Spleen (tissue), 11 donors: Measurements from ENCODE around the gene CADM2. TPM values are rescaled to one million over a fixed set of nuclear protein-coding genes. Genes with fewer than 3 reads are reported as not detected.

Experiments used
- DNase-seq: peaks from one replicate; pipeline ENCODE4 v3.0.0-alpha.2; 2020
- H3K27ac ChIP-seq, 8 donors: fragments of 200-600 bp; sonication (generic) in 7 of 8; 1 replicate in 4 of 8; 2 replicates in 4 of 8; pipeline versions ENCODE4 v1.5.0 to v1.8.0; 2016 to 2021; ENCODE audit warnings: inconsistent platforms in 4 of 8, mild to moderate bottlenecking in 4 of 8, moderate library complexity in 1 of 8
- H3K27me3 ChIP-seq, 7 donors: fragments of 200-600 bp; sonication (generic) in 6 of 7; replicated peaks in 1 of 7; 1 replicate in 4 of 7; 2 replicates in 3 of 7; pipeline versions ENCODE4 v1.5.0 to v1.8.0; 2016 to 2021; ENCODE audit warnings: inconsistent platforms in 3 of 7, mild to moderate bottlenecking in 1 of 7
- H3K36me3 ChIP-seq, 6 donors: fragments of 200-600 bp; sonication (generic) in 5 of 6; 1 replicate in 4 of 6; 2 replicates in 2 of 6; pipeline versions ENCODE4 v1.5.0 to v1.8.0; 2016 to 2021; ENCODE audit warnings: inconsistent platforms in 2 of 6
- H3K4me1 ChIP-seq, 6 donors: fragments of 200-600 bp; sonication (generic) in 5 of 6; 1 replicate in 3 of 6; 2 replicates in 3 of 6; pipeline versions ENCODE4 v1.5.0 to v1.8.0; 2016 to 2021; ENCODE audit warnings: inconsistent platforms in 3 of 6
- H3K4me3 ChIP-seq, 8 donors: fragments of 200-600 bp; sonication (generic) in 7 of 8; 1 replicate in 4 of 8; 2 replicates in 4 of 8; pipeline versions ENCODE4 v1.5.0 to v1.8.0; 2016 to 2021; ENCODE audit warnings: inconsistent platforms in 4 of 8, mild to moderate bottlenecking in 4 of 8, moderate library complexity in 2 of 8
- H3K9me3 ChIP-seq, 8 donors: fragments of 200-600 bp; sonication (generic) in 7 of 8; 1 replicate in 4 of 8; 2 replicates in 4 of 8; pipeline versions ENCODE4 v1.5.0 to v1.8.0; 2016 to 2021; ENCODE audit warnings: inconsistent platforms in 4 of 8
- POLR2A ChIP-seq, 3 donors: fragments of 450-650 bp; IDR thresholded peaks; one replicate each; pipeline ENCODE4 v1.5.1; 2017; ENCODE audit warnings: antibody characterized with exemption in 3 of 3, mild to moderate bottlenecking in 1 of 3
- POLR2AphosphoS5 ChIP-seq, 3 donors: sonication (generic); formaldehyde crosslinking; IDR thresholded peaks; one replicate each; pipeline ENCODE4 v1.5.1; 2017; ENCODE audit warnings: antibody characterized with exemption in 3 of 3
- WGBS, 5 donors: extraction: QIAGEN DNeasy Blood & Tissue Kit in 3 of 5; methylation state at CpG; one replicate each; pipeline versions ENCODE4 v1.1.5 to v1.1.7; 2013 to 2018; 5-methylcytosine and 5-hydroxymethylcytosine counted together
- intact Hi-C: fragments of 100-400 bp; cut with DNase I; formaldehyde crosslinking; loops from one replicate; pipeline ENCODE4 v1.15.0; 2023; ENCODE audit warnings: low total_unique reads
- polyA plus RNA-seq, 3 donors: library from polyadenylated mRNA; stranded (reverse); fragments of 200-250 nt; gene quantifications; one replicate each; pipeline ENCODE4 v1.2.1, GENCODE V29; 2013
- total RNA-seq, 7 donors: library from RNA; depleted of rRNA in 3 of 7; stranded (reverse); fragments of >200 nt in 3 of 7; fragmentation: NEBNext Ultra II Directional in 4 of 7; extraction: Animal tissue kit (Norgen Biotek cat#: 25700) in 4 of 7; gene quantifications; one replicate each; pipeline versions ENCODE4 v1.1.0 to v1.2.1, GENCODE V29; 2016 to 2021
- TF ChIP-seq, protein P1 (sequence below), 11 experiments: fragments of 200-600 bp in 7 of 11; fragments of 450-650 bp in 4 of 11; sonication (generic) in 4 of 11; IDR thresholded peaks in 8 of 11; conservative IDR thresholded peaks in 3 of 11; 1 replicate in 7 of 11; 2 replicates in 4 of 11; pipeline versions ENCODE4 v1.4.0 to v1.8.0; 2016 to 2021; ENCODE audit warnings: antibody characterized with exemption in 11 of 11, inconsistent platforms in 4 of 11, mild to moderate bottlenecking in 1 of 11
- donor health status: healthy with polysubstance abuse.
- donor health status: DM: no; HTN: no; CAD: no; lungs with moderate emphysema.
- donor health status: DM: no; HTN: no; CAD: no.
- donor health status: Bipolar disorder and iron deficiency.
- donor health status: healthy.
- donor health status: DM: no; HTN: no; CAD: no.
- donor health status: DM: yes; HTN: yes; CAD: no.

The CADM2 gene
- total and polyA plus RNA-seq, 10 donors, result 0.03 to 4.0 (median 1.0) TPM; not detected in 1

DNA sequence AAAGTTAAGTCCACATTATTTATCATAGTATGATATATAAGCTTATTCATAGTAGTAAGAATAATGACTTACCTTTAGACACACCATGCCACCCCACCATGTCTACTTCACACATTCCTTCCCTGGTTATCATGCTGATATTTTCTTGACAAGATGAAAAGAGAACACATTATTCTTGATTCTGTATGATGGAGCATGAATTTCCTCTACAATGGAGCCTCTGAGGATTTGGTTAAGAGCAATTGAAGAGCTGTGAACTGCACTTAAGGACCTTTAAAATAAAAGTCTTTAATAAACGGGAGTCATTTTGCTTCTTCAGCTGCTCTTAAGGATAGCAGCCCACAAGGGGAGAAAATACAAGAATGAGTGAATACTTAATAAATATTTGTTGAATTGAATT lies 226.7 kb downstream of the CADM2 start:
- Histone ChIP-seq H3K4me3 (no peak overlapping the region), H3K9me3 (no peaks in the 10 kb centered on the region), H3K27ac (no peak overlapping the region), H3K27me3 (no peaks in the 10 kb centered on the region), H3K36me3 (no peaks in the 10 kb centered on the region), H3K4me1 (no peaks in the 10 kb centered on the region)
- WGBS, 5 donors, result 59 to 79% (median 74%) methylated on average over 1 of the region's 1 CpG
- TF ChIP-seq, protein P1, sequence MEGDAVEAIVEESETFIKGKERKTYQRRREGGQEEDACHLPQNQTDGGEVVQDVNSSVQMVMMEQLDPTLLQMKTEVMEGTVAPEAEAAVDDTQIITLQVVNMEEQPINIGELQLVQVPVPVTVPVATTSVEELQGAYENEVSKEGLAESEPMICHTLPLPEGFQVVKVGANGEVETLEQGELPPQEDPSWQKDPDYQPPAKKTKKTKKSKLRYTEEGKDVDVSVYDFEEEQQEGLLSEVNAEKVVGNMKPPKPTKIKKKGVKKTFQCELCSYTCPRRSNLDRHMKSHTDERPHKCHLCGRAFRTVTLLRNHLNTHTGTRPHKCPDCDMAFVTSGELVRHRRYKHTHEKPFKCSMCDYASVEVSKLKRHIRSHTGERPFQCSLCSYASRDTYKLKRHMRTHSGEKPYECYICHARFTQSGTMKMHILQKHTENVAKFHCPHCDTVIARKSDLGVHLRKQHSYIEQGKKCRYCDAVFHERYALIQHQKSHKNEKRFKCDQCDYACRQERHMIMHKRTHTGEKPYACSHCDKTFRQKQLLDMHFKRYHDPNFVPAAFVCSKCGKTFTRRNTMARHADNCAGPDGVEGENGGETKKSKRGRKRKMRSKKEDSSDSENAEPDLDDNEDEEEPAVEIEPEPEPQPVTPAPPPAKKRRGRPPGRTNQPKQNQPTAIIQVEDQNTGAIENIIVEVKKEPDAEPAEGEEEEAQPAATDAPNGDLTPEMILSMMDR (IDR thresholded peaks at IDR 0.05 in 8 of 11, conservative IDR thresholded peaks at IDR 0.05 in 3 of 11), result no peak
- no peak for TF ChIP-seq POLR2A (IDR thresholded peaks at IDR 0.05)
- TF ChIP-seq POLR2AphosphoS5 (IDR thresholded peaks at IDR 0.05), result no peak
- DNase-seq, result no peak
- intact Hi-C loops, result no loop called here

DNA sequence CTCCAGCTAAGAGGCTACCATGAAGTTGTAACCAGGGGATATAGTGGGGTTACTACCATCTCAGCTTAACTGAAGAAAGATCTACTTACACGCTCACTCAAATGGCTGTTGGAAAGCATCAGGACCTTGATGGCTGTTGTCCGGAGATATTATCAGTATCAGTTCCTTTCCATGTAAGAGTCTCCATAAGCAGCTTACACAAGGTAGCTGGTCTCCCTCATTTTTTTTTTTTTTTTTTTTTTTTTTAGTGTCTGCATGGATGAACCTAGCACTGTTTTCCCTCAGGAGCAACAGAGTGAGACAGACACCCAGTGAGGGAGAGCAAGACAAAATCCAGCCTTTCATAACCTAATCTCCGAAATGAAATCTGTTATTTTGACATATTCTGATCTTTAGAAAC lies 230.9 kb downstream of the CADM2 start:
- no peak for DNase-seq
- no peaks in the 10 kb centered on the region for H3K9me3 ChIP-seq
- WGBS, 5 donors, result 86 to 91% (median 87%) methylated on average over 3 of the region's 3 CpGs
- no peaks in the 10 kb centered on the region for H3K36me3 ChIP-seq
- H3K4me3 ChIP-seq, result no peak overlapping the region
- TF ChIP-seq, protein P1 (IDR thresholded peaks at IDR 0.05 in 8 of 11, conservative IDR thresholded peaks at IDR 0.05 in 3 of 11), result no peak
- TF ChIP-seq POLR2A (IDR thresholded peaks at IDR 0.05) (no peak), POLR2AphosphoS5 (IDR thresholded peaks at IDR 0.05) (no peak)
- H3K27me3 ChIP-seq, result no peaks in the 10 kb centered on the region
- H3K4me1 ChIP-seq, result no peaks in the 10 kb centered on the region
- intact Hi-C loops, result no loop called here
- H3K27ac ChIP-seq, result no peak overlapping the region

DNA sequence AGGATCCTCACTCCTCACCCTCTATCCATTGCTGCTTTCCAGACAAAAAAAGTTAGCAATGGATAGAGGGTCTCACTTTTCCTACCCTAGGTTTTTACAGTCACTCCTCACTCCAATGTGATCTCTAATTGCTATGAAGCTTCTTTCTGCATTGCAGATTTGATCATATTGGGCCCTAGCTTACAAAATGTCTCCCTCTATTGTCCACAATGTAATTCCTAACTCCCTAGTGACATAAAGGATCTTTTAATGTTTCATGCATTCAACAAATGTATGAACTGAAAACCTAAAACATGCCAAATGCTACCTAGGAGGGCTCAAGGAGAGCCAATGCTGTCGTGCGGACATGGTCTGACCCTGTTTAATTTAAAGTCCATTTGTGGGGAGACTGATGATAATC lies 234.8 kb downstream of the CADM2 start:
- Histone ChIP-seq H3K9me3 (no peaks in the 10 kb centered on the region), H3K27me3 (no peaks in the 10 kb centered on the region), H3K36me3 (no peaks in the 10 kb centered on the region), H3K4me1 (no peaks in the 10 kb centered on the region), H3K4me3 (no peak overlapping the region), H3K27ac (no peak overlapping the region)
- 81 to 91% (median 85%) methylated on average over 2 of the region's 2 CpGs for whole genome bisulfite sequencing, 5 donors
- intact Hi-C loops, result no loop called here
- TF ChIP-seq POLR2AphosphoS5 (IDR thresholded peaks at IDR 0.05) (no peak), POLR2A (IDR thresholded peaks at IDR 0.05) (no peak)
- TF ChIP-seq, protein P1 (IDR thresholded peaks at IDR 0.05 in 8 of 11, conservative IDR thresholded peaks at IDR 0.05 in 3 of 11), result no peak
- DNase-seq, result no peak

DNA sequence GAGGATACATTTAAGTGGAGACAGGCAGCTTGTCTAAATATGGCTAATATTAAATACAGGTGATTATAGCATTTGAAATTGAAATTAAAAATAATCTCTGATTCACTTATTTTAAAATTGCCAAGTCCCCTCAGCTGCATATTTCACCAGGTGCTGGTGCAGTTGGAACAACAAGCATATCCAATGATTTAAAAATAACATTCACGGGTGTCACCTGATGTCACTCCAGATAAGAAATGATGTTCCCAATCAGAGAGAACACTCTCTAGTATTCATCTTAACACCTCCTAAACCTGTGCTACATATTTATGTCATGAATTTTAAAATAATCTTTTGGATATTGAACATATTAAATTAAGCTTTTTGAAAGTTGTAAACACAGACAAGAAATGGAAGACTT lies 249.9 kb downstream of the CADM2 start:
- Histone ChIP-seq H3K4me3 (no peak overlapping the region), H3K9me3 (no peaks in the 10 kb centered on the region), H3K27me3 (no peaks in the 10 kb centered on the region), H3K4me1 (no peaks in the 10 kb centered on the region), H3K36me3 (no peaks in the 10 kb centered on the region), H3K27ac (no peak overlapping the region)
- TF ChIP-seq, protein P1 (IDR thresholded peaks at IDR 0.05 in 8 of 11, conservative IDR thresholded peaks at IDR 0.05 in 3 of 11), result no peak
- TF ChIP-seq POLR2A (IDR thresholded peaks at IDR 0.05) (no peak), POLR2AphosphoS5 (IDR thresholded peaks at IDR 0.05) (no peak)
- intact Hi-C loops, result no loop called here
- WGBS, 5 donors, result 39 to 73% (median 45%) methylated on average over 1 of the region's 1 CpG
- DNase-seq, result no peak
